Raji (cell line): ENCODE results near the gene CD93.

ENCODE experiments used
- POLR2A ChIP-seq: IDR thresholded peaks from 2 replicates; pipeline ENCODE4 v1.6.1; 2011; ENCODE audit warnings: low read depth, low read length, control low read depth; ENCODE audit not compliant: insufficient read depth

CD93 gene

GRCh38 chr20:23049201-23050075 lies 36.7 kb downstream of the CD93 start, which contains the start of gene THBD:
TSS of gene THBD (minus strand) at chr20:23049672. CDS start at chr20:23049504, 168 bp downstream.
- TF ChIP-seq POLR2A = no peak

DNA sequence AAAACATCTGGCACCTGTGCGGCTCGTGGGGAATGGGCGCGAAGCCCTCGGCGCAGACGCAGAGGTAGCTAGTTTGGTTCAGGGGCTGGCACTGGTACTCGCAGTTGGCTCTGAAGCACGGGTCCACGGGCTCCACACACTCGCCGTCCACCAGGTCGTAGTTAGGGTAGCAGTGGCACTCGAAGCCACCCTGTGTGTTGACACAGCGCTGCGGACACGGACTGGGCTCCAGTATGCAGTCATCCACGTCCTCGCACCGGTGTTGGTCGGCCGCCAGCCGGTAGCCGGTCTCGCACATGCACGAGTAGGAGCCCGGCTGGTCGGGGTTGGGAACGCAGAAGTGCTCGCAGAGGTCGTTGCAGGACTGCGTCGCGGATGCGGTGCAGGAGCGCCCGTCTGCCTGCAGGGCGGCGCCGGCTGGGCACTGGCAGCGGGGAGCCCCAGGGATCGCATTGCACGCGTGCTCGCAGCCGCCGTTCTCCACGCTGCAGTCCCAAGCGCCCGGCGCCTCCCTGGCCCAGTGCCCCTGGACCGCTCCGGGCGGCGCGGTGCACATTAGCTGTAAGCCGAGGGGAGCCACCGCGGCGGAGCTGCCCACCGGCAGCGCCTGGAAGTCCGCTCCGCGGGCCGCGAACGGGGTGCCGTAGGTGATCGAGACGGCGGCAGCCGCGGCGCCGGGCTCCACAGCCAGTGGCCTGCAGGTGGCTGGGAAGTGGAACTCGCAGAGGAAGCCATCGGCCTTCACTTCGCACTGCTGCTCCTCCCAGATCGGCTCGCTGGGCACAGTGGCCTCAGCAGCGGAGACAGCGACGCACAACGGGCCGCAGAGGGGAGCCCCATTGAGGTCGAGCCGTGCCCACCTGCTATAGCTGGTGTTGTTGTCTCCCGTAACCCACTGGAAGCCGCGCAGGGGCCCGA lies 37.6 kb downstream of the CD93 start:
- no peak for TF ChIP-seq POLR2A

GRCh38 chr20:23047738-23048214 lies 38.3 kb downstream of the CD93 start:
- no peak for TF ChIP-seq POLR2A

- no peak for TF ChIP-seq POLR2A
Observed at GRCh38 chr20:23047001-23047737, 39.0 kb downstream of the CD93 start.

DNA sequence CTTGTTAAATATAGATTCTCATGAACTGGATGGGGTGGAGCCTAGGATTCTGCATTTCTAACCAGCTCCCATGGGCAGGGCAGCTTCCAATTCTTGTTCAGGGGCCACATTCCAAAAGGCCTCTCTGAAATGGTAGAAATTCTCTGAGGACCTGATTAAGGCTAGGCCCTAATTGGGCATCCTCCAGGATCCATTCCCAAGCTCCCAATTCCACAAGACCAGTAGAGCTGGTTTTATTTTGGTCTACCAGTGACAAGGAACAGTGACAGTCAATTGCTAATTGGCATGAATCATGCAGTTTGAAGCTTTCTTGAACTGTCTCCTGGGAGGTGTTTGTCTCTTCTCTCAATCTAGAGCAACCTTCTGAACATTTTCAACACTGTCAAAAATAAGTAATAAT lies 39.7 kb downstream of the CD93 start:
- no peak for TF ChIP-seq POLR2A

- no peak for TF ChIP-seq POLR2A
Observed at GRCh38 chr20:23043376-23043775, 42.7 kb downstream of the CD93 start.

DNA sequence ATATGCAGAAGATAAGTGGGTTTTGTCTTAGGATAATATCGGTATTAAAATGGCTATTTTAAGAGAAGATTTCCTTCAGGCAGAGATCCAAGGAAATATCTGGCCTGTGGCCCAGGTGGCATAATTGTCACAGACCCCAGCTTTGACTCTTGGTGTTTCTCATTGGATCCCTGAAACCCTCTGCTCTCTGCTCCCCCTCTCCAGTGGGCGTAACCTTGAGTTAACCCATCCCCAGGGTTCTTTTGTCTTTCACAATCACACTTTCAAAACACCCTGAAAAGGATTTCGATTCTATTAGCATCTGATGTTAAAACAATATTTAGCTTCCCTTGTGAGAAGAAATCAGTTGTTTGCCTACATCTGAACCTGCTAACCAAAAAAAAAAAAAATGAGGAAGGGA lies 43.9 kb downstream of the CD93 start:
- no peak for TF ChIP-seq POLR2A

DNA sequence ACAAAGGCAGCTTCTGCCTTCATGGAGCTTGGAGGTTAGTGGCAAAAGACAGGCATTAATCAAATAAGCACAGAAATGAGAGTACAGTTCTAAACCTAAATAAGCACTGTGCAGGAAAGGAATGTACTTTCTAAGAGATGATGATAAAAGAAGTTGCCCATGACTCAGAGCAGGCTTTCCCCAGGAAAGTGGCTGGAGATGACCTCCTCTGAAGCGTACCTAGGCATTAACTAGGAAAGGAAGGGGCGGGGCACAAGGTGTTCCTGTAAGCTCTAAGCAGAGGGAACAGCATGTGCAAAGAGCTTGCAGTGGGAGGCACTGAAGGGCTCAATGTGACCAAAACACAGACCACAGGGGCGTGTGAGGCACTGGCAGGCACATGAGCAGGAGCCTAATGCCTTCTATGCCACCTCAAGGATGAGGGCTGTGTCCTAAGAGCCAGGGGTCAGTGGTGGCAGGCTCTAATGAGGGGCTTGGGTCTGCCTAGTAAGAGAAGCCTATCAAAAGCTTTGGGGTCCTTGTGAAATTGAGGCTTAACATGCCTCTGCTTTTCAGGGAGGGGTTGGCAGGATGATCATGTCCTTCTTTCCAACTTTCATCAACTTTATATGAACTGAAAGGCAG lies 46.1 kb downstream of the CD93 start:
- no peak for TF ChIP-seq POLR2A

GRCh38 chr20:23039136-23039875 lies 46.8 kb downstream of the CD93 start:
- TF ChIP-seq POLR2A = no peak

GRCh38 chr20:23037017-23037481 lies 49.1 kb downstream of the CD93 start:
- TF ChIP-seq POLR2A = no peak

- TF ChIP-seq POLR2A = no peak
Observed at GRCh38 chr20:23036371-23036770, 49.8 kb downstream of the CD93 start.

DNA sequence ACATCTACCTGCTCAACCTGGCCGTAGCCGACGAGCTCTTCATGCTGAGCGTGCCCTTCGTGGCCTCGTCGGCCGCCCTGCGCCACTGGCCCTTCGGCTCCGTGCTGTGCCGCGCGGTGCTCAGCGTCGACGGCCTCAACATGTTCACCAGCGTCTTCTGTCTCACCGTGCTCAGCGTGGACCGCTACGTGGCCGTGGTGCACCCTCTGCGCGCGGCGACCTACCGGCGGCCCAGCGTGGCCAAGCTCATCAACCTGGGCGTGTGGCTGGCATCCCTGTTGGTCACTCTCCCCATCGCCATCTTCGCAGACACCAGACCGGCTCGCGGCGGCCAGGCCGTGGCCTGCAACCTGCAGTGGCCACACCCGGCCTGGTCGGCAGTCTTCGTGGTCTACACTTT lies 50.4 kb downstream of the CD93 start:
- TF ChIP-seq POLR2A = no peak

- no peak for TF ChIP-seq POLR2A
Observed at GRCh38 chr20:23034721-23035671, 51.1 kb downstream of the CD93 start, which contains the start of gene SSTR4. TSS of gene SSTR4 (plus strand) at chr20:23035312. CDS start at chr20:23035484, 172 bp downstream.

GRCh38 chr20:23033918-23034317 lies 52.2 kb downstream of the CD93 start:
- no peak for TF ChIP-seq POLR2A
